ENCODE data around the gene ENGASE.

ENGASE gene

DNA sequence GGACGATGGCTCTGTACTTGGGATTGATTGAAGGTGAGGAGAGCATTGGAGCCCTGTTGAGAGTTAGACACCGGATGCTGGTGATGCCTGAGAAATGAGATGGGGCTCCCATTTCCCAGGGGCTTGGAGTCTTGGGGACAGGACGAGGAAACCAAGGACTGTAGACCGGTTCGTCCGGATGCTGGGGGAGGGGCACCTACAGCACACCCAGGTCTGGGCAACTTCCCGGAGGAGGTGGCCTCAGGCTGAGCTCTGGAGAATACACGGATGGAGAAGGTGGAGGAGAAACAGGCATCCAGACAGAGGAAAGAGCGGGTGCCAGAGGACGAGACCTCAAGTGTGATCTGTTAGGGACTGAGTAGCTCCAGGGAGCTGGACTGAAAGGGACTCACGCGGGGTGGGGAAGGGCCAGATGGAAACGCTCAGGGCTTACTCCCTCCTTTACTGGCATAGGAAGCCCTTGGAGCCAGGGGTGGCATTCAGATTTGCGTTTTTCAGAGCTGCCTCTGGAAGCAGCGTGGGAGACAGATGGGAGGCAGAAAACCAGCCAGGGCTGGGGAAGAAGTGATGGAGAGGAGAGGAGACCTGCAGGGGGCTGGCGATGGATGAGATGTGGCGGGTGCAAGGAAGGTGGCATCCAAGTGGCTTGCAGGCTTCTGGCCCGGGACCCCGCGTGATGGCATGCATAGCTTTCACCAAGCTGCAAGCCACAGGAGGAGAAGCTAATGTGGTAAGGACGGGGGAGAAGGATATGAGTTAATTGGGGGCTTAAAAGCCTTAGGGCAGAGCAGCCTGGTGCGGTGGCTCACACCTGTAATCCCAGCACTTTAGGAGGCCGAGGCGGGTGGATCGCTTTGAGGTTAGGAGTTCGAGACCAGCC is 42.4 kb upstream of the ENGASE start:
- Histone ChIP-seq H3K27me3 (replicated peaks; ENCODE audit: control insufficient read depth, insufficient read depth, low read length, poor library complexity, severe bottlenecking) (peaks cover 7% of the 10 kb centered on the region), H3K36me3 (ENCODE audit: control insufficient read depth, insufficient read depth, low read length) (no peaks in the 10 kb centered on the region), H3K9me3 (ENCODE audit: control insufficient read depth, low read length) (no peaks in the 10 kb centered on the region), H3K4me1 (ENCODE audit: control insufficient read depth, insufficient read depth, low read length, poor library complexity, severe bottlenecking) (no peaks in the 10 kb centered on the region), H3K4me3 (ENCODE audit: insufficient read depth, low read depth, low read length, poor library complexity, severe bottlenecking) (no peak overlapping the region), H3K27ac (ENCODE audit: insufficient read depth, low read length, poor library complexity, severe bottlenecking) (no peak overlapping the region)
- no peak for DNase-seq

DNA sequence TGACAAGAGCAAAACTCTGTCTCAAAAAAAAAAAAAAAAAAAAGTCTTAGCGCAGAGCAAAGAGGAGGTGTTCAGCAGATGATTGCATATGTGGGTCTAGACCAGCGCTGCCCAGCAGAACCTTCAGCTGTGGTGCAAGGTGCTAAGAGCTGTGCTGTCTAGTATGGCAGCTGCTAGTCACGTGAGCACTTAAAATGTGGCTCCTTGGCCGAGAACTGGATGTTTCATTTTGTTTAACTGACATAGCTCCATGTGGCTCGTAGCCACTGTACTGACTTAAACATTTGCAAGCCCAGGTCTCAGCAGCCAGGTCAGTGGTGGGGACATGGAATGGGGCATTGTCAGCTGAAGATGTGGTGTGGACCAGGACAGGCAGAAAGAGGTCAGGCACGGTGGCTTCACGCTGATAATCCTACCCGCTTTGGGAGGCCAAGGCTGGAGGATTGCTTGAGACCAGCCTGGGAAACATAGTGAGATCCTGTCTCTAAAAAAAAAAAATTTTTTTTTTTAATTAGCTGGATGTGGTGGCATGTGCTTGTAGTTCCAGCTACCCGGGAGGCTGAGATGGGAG is 41.5 kb upstream of the ENGASE start:
- Histone ChIP-seq H3K9me3 (ENCODE audit: control insufficient read depth, low read length) (no peaks in the 10 kb centered on the region), H3K4me1 (ENCODE audit: control insufficient read depth, insufficient read depth, low read length, poor library complexity, severe bottlenecking) (no peaks in the 10 kb centered on the region), H3K27ac (ENCODE audit: insufficient read depth, low read length, poor library complexity, severe bottlenecking) (no peak overlapping the region), H3K36me3 (ENCODE audit: control insufficient read depth, insufficient read depth, low read length) (no peaks in the 10 kb centered on the region), H3K27me3 (replicated peaks; ENCODE audit: control insufficient read depth, insufficient read depth, low read length, poor library complexity, severe bottlenecking) (no peaks in the 10 kb centered on the region), H3K4me3 (ENCODE audit: insufficient read depth, low read depth, low read length, poor library complexity, severe bottlenecking) (no peak overlapping the region)
- no peak for DNase-seq

DNA sequence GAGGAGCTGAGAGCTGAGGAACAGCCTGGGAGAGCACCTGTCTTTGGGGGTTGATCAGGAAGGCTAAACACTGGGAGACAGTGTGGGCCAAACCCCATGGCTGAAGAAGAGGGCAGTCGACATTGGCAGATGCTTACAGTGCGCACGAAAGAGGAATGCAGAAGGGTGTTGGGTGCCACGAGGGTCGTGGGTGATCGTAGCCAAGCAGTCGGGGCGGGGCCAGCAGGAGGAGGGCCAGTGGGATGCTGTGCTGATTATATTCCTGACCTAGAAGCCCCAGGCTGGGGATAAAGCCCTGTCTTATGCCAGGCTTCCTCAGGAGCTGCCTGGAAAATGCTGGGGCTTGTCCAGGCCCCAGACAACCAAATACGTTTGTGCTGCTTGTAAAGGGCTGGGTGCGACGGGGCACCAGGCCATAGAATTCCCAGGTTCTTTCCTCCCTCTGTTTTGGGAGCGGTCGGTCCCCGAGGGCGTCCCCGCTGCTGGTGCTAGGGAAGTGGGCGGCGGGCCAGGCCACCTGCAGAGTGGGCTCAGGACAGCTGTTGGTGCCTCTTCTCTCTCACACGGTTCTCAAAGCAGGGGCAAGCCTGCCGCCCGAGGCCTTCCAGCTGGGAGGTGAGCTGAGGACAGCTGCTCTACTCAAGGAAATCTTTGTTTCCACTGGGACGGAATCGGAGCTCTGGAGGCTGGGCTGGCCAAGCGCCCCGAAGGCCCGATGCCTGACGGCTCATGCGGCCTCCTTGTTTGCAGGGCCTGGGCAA is 40.7 kb upstream of the ENGASE start:
- DNase-seq = no peak
- Histone ChIP-seq H3K4me1 (ENCODE audit: control insufficient read depth, insufficient read depth, low read length, poor library complexity, severe bottlenecking) (no peaks in the 10 kb centered on the region), H3K9me3 (ENCODE audit: control insufficient read depth, low read length) (no peaks in the 10 kb centered on the region), H3K27me3 (replicated peaks; ENCODE audit: control insufficient read depth, insufficient read depth, low read length, poor library complexity, severe bottlenecking) (no peaks in the 10 kb centered on the region), H3K4me3 (ENCODE audit: insufficient read depth, low read depth, low read length, poor library complexity, severe bottlenecking) (no peak overlapping the region), H3K27ac (ENCODE audit: insufficient read depth, low read length, poor library complexity, severe bottlenecking) (no peak overlapping the region), H3K36me3 (ENCODE audit: control insufficient read depth, insufficient read depth, low read length) (no peaks in the 10 kb centered on the region)

DNA sequence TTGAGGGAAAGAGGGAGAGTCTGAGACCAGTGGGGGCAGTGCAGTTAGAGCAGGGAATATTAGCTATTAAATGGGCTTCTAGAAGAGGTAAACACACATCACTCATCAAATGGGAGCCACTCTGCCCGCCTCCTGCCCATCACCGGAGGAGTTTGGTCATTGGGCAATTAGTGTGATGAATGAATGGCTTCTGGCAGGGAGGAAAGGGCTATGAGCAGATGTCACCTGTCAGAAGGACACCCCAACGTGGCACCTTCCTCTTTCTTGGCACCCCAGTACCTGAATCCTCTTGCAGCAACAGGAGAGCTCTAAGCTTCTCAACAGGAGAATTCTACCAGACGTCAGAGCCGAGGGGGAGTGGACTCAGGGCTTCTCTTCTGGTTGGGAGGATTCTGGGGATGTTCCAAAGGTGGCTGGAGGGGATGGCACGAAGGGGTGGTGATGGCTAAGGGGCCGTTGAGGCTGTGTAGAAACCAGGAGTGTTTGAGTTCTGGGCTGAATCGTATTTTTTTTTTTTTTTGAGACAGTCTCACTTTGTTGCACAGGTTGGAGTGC is 39.6 kb upstream of the ENGASE start:
- no peaks in the 10 kb centered on the region for H3K4me1 ChIP-seq (ENCODE audit: control insufficient read depth, insufficient read depth, low read length, poor library complexity, severe bottlenecking)
- H3K36me3 ChIP-seq (ENCODE audit: control insufficient read depth, insufficient read depth, low read length) = no peaks in the 10 kb centered on the region
- H3K4me3 ChIP-seq (ENCODE audit: insufficient read depth, low read depth, low read length, poor library complexity, severe bottlenecking) = no peak overlapping the region
- H3K9me3 ChIP-seq (ENCODE audit: control insufficient read depth, low read length) = no peaks in the 10 kb centered on the region
- H3K27me3 ChIP-seq (replicated peaks; ENCODE audit: control insufficient read depth, insufficient read depth, low read length, poor library complexity, severe bottlenecking) = no peaks in the 10 kb centered on the region
- H3K27ac ChIP-seq (ENCODE audit: insufficient read depth, low read length, poor library complexity, severe bottlenecking) = no peak overlapping the region
- DNase-seq = no peak

DNA sequence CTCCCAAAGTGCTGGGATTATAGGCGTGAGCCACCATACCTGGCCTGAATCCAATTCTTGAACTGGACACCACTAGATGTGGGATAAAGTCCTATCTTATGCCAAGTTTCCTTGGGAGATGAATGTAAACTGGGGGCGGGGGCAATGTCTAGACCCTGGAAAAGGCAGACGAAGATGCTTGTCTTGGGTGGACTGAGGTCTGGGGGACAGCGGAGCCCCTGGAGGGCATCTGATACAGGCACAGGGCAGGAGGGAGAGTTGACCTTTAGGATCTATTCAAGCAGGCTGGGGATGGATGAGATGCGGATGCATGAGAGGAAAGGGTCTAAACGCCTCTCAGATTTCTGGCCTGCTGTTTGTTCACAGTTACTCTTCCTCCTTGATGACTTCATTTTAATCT is 38.9 kb upstream of the ENGASE start:
- no peak overlapping the region for H3K27ac ChIP-seq (ENCODE audit: insufficient read depth, low read length, poor library complexity, severe bottlenecking)
- no peaks in the 10 kb centered on the region for H3K27me3 ChIP-seq (replicated peaks; ENCODE audit: control insufficient read depth, insufficient read depth, low read length, poor library complexity, severe bottlenecking)
- no peaks in the 10 kb centered on the region for H3K36me3 ChIP-seq (ENCODE audit: control insufficient read depth, insufficient read depth, low read length)
- H3K4me3 ChIP-seq (ENCODE audit: insufficient read depth, low read depth, low read length, poor library complexity, severe bottlenecking) = no peak overlapping the region
- no peaks in the 10 kb centered on the region for H3K4me1 ChIP-seq (ENCODE audit: control insufficient read depth, insufficient read depth, low read length, poor library complexity, severe bottlenecking)
- no peaks in the 10 kb centered on the region for H3K9me3 ChIP-seq (ENCODE audit: control insufficient read depth, low read length)
- DNase-seq = no peak

DNA sequence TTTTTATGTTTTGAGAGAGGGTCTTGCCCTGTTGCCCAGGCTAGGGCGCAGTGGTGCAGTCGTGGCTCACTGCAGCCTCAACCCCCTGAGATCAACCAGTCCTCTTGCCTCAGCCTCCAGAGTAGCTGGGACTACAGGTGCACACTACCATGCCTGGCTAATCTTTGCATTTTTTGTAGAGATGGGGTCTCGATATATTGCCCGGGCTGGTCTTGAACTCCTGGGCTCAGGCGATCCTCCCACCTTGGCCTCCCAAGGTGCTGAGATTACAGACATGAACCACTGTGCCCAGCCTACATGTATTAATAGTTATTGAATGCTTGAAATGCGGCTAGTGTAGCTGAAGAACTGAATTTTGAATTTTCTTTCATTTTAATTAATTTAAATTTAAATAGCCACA is 38.4 kb upstream of the ENGASE start:
- no peak for DNase-seq
- Histone ChIP-seq H3K36me3 (ENCODE audit: control insufficient read depth, insufficient read depth, low read length) (no peaks in the 10 kb centered on the region), H3K4me3 (ENCODE audit: insufficient read depth, low read depth, low read length, poor library complexity, severe bottlenecking) (no peak overlapping the region)

DNA sequence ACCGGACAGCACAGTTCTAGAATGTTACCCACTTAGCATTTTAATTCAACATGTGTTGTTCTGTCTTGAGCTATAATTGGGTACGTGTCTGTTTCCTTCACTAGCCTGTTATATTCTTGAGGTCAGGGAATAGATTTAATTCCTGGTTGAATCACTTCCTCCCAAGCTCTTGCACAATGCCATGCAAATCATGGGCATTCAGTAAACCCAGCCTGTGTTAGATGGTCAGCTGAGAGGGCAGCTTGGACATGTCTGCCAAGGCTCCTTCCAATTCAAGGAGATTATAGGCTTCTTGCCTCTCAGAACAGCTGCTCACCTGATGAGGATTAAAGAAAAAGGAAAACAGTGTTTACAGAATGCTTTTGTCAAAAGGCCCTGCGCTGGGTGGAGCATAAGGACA is 38.0 kb upstream of the ENGASE start:
- H3K27ac ChIP-seq (ENCODE audit: insufficient read depth, low read length, poor library complexity, severe bottlenecking) = no peak overlapping the region
- DNase-seq = no peak
- H3K36me3 ChIP-seq (ENCODE audit: control insufficient read depth, insufficient read depth, low read length) = no peaks in the 10 kb centered on the region
- H3K4me1 ChIP-seq (ENCODE audit: control insufficient read depth, insufficient read depth, low read length, poor library complexity, severe bottlenecking) = no peaks in the 10 kb centered on the region
- no peaks in the 10 kb centered on the region for H3K9me3 ChIP-seq (ENCODE audit: control insufficient read depth, low read length)
- no peaks in the 10 kb centered on the region for H3K27me3 ChIP-seq (replicated peaks; ENCODE audit: control insufficient read depth, insufficient read depth, low read length, poor library complexity, severe bottlenecking)
- no peak overlapping the region for H3K4me3 ChIP-seq (ENCODE audit: insufficient read depth, low read depth, low read length, poor library complexity, severe bottlenecking)

More for the DNA sequence above, 38.4 kb upstream of the ENGASE start:
- Histone ChIP-seq H3K27ac (ENCODE audit: insufficient read depth, low read length, poor library complexity, severe bottlenecking) (no peak overlapping the region), H3K27me3 (replicated peaks; ENCODE audit: control insufficient read depth, insufficient read depth, low read length, poor library complexity, severe bottlenecking) (no peaks in the 10 kb centered on the region), H3K9me3 (ENCODE audit: control insufficient read depth, low read length) (no peaks in the 10 kb centered on the region), H3K4me1 (ENCODE audit: control insufficient read depth, insufficient read depth, low read length, poor library complexity, severe bottlenecking) (no peaks in the 10 kb centered on the region)

DNA sequence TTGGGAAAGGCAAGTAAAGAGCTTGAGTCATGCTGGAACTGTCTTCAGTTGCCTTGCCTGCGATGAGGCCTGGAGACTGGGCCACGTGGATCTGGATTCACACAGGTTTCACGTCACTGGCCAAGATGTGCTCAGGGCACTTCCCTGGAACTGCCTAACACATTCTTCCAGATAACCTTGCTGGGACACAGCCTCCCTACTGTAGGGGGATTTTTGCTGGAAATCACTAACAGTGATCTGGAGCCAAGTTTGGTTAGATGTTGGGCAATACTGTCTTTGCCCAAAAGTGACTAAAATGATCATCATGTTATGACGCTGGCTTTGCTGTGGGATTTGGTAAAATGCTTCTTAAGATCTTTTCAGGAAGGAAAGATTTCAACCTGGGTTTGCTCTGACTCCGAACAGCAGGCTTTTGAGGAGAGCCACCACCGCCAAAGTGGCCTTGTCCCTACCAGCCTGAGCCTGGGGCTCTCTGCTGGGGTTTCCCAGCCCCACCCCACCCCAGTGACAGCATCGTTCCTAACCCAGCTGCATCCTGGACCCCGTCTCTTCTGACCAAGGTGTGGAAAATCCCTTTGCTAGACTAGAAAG is 36.0 kb upstream of the ENGASE start:
- Histone ChIP-seq H3K9me3 (ENCODE audit: control insufficient read depth, low read length) (no peaks in the 10 kb centered on the region), H3K36me3 (ENCODE audit: control insufficient read depth, insufficient read depth, low read length) (no peaks in the 10 kb centered on the region), H3K4me1 (ENCODE audit: control insufficient read depth, insufficient read depth, low read length, poor library complexity, severe bottlenecking) (no peaks in the 10 kb centered on the region), H3K27ac (ENCODE audit: insufficient read depth, low read length, poor library complexity, severe bottlenecking) (no peak overlapping the region), H3K4me3 (ENCODE audit: insufficient read depth, low read depth, low read length, poor library complexity, severe bottlenecking) (no peak overlapping the region), H3K27me3 (replicated peaks; ENCODE audit: control insufficient read depth, insufficient read depth, low read length, poor library complexity, severe bottlenecking) (no peaks in the 10 kb centered on the region)
- no peak for DNase-seq

DNA sequence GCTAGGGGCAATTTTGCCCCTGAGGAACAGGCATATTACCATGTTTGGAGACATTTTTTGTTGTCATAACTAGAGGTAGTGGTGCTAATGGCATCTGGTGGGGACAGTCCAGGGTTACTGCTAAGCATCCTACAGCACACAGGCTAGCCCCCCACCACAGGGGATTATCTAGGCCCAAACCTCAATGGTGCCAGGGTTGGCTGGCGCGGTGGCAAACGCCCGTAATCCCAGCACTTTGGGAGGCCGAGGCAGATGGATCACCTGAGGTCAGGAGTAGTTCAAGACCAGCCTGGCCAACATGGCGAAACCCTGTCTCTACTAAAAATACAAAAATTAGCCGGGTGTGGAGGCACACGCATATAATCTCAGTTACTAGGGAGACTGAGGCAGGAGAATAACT is 35.5 kb upstream of the ENGASE start:
- no peaks in the 10 kb centered on the region for H3K9me3 ChIP-seq (ENCODE audit: control insufficient read depth, low read length)
- H3K4me3 ChIP-seq (ENCODE audit: insufficient read depth, low read depth, low read length, poor library complexity, severe bottlenecking) = no peak overlapping the region
- no peaks in the 10 kb centered on the region for H3K27me3 ChIP-seq (replicated peaks; ENCODE audit: control insufficient read depth, insufficient read depth, low read length, poor library complexity, severe bottlenecking)
- no peaks in the 10 kb centered on the region for H3K36me3 ChIP-seq (ENCODE audit: control insufficient read depth, insufficient read depth, low read length)
- H3K4me1 ChIP-seq (ENCODE audit: control insufficient read depth, insufficient read depth, low read length, poor library complexity, severe bottlenecking) = no peaks in the 10 kb centered on the region
- no peak for DNase-seq
- H3K27ac ChIP-seq (ENCODE audit: insufficient read depth, low read length, poor library complexity, severe bottlenecking) = no peak overlapping the region
